K562 (cell line): ENCODE data around the gene TNFSF18. TPM values are rescaled to one million over a fixed set of nuclear protein-coding genes. Genes with fewer than 3 reads are reported as not detected.

ENCODE experiments used
- ATAC-seq: fragments of 200-7000 bp; cut with Tn5 transposase; 3 replicates; pipeline ENCODE4 v1.9.1; 2020; ENCODE audit warnings: moderate library complexity
- BruUV-seq: library from RNA; stranded (reverse); fragments of 400-500 nt; replicated peaks from 2 replicates; lab custom pipeline; 2021; lab: Mats Ljungman, UMichigan
- CTCF ChIA-PET: fragments of 300-600 bp; formaldehyde crosslinking; extraction: SDS; loops from one replicate; lab custom pipeline; 2021; ENCODE audit warnings: low intra/inter-chr PET ratio; lab: Yijun Ruan, JAX
- POLR2A ChIA-PET: fragments of 300-600, 350-650 bp; sonication (Branson Sonifier 250); formaldehyde crosslinking; extraction: SDS; loops from one replicate; lab custom pipeline; 2021; ENCODE audit warnings: antibody characterized with exemption, inconsistent platforms; lab: Yijun Ruan, JAX
- DNase-seq, 4 experiments: peaks; one replicate each; pipeline versions ENCODE4 v3.0.0 to v3.0.0-alpha.2; 2011 to 2018; ENCODE audit warnings: low spot score in 3 of 4, mixed read lengths in 3 of 4; ENCODE audit errors: extremely low read depth in 1 of 4
- FAIRE-seq: peaks from 2 replicates; lab custom pipeline; 2011; peaks lifted over from hg19 to GRCh38; lab: Jason Lieb, UNC
- H2AFZ ChIP-seq: 2 replicates; pipeline ENCODE4 v1.6.0; 2011; ENCODE audit warnings: low read depth, low read length, control low read depth, inconsistent platforms
- H3K27ac ChIP-seq: fragments of 200-600 bp; 3 replicates; pipeline ENCODE4 v1.8.0; 2011; ENCODE audit warnings: low read depth, mild to moderate bottlenecking, control low read depth, inconsistent platforms, low read length, moderate library complexity, mixed read lengths; ENCODE audit errors: extremely low read depth
- H3K27me3 ChIP-seq, 2 experiments: fragments of 300-600 bp in 1 of 2; 2 replicates in 1 of 2; 3 replicates in 1 of 2; pipeline versions ENCODE4 v1.6.0 to v1.8.0; 2011; ENCODE audit warnings: inconsistent platforms in 2 of 2, low read length in 2 of 2, mild to moderate bottlenecking in 1 of 2, mixed read lengths in 1 of 2, moderate library complexity in 1 of 2; ENCODE audit not compliant: control insufficient read depth in 2 of 2, insufficient read depth in 2 of 2
- H3K36me3 ChIP-seq: fragments of 300-600 bp; 3 replicates; pipeline ENCODE4 v1.8.0; 2011; ENCODE audit warnings: mild to moderate bottlenecking, low read length, inconsistent platforms; ENCODE audit not compliant: control insufficient read depth, insufficient read depth
- H3K4me1 ChIP-seq, 2 experiments: fragments of 200-600 bp in 1 of 2; replicated peaks in 1 of 2; 2 replicates in 1 of 2; 3 replicates in 1 of 2; pipeline versions ENCODE4 v1.5.1 to v1.8.0; 2011; ENCODE audit warnings: inconsistent platforms in 2 of 2, low read length in 2 of 2, mild to moderate bottlenecking in 1 of 2, mixed read lengths in 1 of 2, moderate library complexity in 1 of 2; ENCODE audit not compliant: control insufficient read depth in 2 of 2, insufficient read depth in 2 of 2
- H3K4me2 ChIP-seq: 2 replicates; pipeline ENCODE4 v1.6.1; 2011; ENCODE audit warnings: low read length, control low read depth, inconsistent platforms, mixed read lengths; ENCODE audit not compliant: insufficient read depth
- H3K4me3 ChIP-seq: fragments of 200-600 bp; sonication (generic), shearing (Covaris generic); 2 replicates; pipeline ENCODE4 v1.5.1; 2016; ENCODE audit warnings: control low read depth, inconsistent platforms
- H3K79me2 ChIP-seq: fragments of 200-600 bp; 3 replicates; pipeline ENCODE4 v1.8.0; 2011; ENCODE audit warnings: low read length, inconsistent platforms; ENCODE audit not compliant: control insufficient read depth, insufficient read depth
- H3K9ac ChIP-seq, 2 experiments: 2 replicates each; pipeline versions ENCODE4 v1.6.0 to v1.6.1; 2011; ENCODE audit warnings: low read depth in 2 of 2, low read length in 2 of 2, control low read depth in 1 of 2, inconsistent platforms in 1 of 2, mild to moderate bottlenecking in 1 of 2, mixed read lengths in 1 of 2; ENCODE audit not compliant: insufficient read depth in 1 of 2
- H3K9me1 ChIP-seq: one replicate; pipeline ENCODE4 v1.6.0; 2011; ENCODE audit warnings: inconsistent platforms, mild to moderate bottlenecking, low read length, moderate library complexity; ENCODE audit not compliant: control insufficient read depth, insufficient read depth
- H3K9me3 ChIP-seq: replicated peaks from 2 replicates; pipeline ENCODE4 v1.5.1; 2011; ENCODE audit warnings: low read depth, low read length, inconsistent platforms; ENCODE audit not compliant: control insufficient read depth, insufficient read depth
- H4K20me1 ChIP-seq: replicated peaks from 2 replicates; pipeline ENCODE4 v1.6.1; 2011; ENCODE audit warnings: low read length, inconsistent platforms, mixed read lengths; ENCODE audit not compliant: control insufficient read depth, insufficient read depth
- ARID2 ChIP-seq: fragments of 450-650 bp; IDR thresholded peaks from 2 replicates; pipeline ENCODE4 v1.6.1; 2017; ENCODE audit warnings: antibody characterized with exemption, mild to moderate bottlenecking
- E2F8 ChIP-seq: fragments of 450-650 bp; IDR thresholded peaks from 2 replicates; pipeline ENCODE4 v1.7.1; 2018; ENCODE audit warnings: mild to moderate bottlenecking, low read depth; ENCODE audit not compliant: partially characterized antibody
- GABPA ChIP-seq: fragments of 200-800 bp; sonication (Bioruptor generic); conservative IDR thresholded peaks from 2 replicates; pipeline ENCODE4 v1.6.1; 2016; ENCODE audit warnings: low read depth, missing genetic modification characterization, missing compliant biosample characterization
- HDAC8 ChIP-seq: fragments of 450-650 bp; IDR thresholded peaks from 2 replicates; pipeline ENCODE4 v1.6.1; 2016; ENCODE audit warnings: mild to moderate bottlenecking, missing genetic modification characterization, moderate library complexity, missing compliant biosample characterization
- KAT8 ChIP-seq: fragments of 450-650 bp; IDR thresholded peaks from 2 replicates; pipeline ENCODE4 v1.6.1; 2016; ENCODE audit warnings: low read depth, mild to moderate bottlenecking
- LARP7 ChIP-seq: fragments of 450-650 bp; IDR thresholded peaks from 2 replicates; pipeline ENCODE4 v1.6.1; 2016
- MED1 ChIP-seq: sonication (generic); formaldehyde crosslinking; IDR thresholded peaks from 2 replicates; pipeline ENCODE4 v1.8.1; 2023; ENCODE audit warnings: missing genetic modification reagents, borderline replicate concordance
- MLLT1 ChIP-seq, 2 experiments: fragments of 450-650 bp; IDR thresholded peaks; 2 replicates each; pipeline ENCODE4 v1.6.1; 2016
- NFE2L1 ChIP-seq: fragments of 450-650 bp; IDR thresholded peaks from 2 replicates; pipeline ENCODE4 v1.6.1; 2016; ENCODE audit warnings: missing genetic modification characterization, low read depth, mild to moderate bottlenecking, missing compliant biosample characterization, moderate library complexity, borderline replicate concordance
- NONO ChIP-seq, 2 experiments: fragments of 200-400 bp in 1 of 2; fragments of 450-650 bp in 1 of 2; formaldehyde crosslinking in 1 of 2; IDR thresholded peaks; 2 replicates each; pipeline ENCODE4 v1.6.1; 2017; ENCODE audit warnings: low read depth in 2 of 2, mild to moderate bottlenecking in 2 of 2, moderate library complexity in 2 of 2, low read length in 1 of 2
- NR0B1 ChIP-seq: fragments of 450-650 bp; IDR thresholded peaks from one replicate; pipeline ENCODE4 v1.6.1; 2018; ENCODE audit warnings: mild to moderate bottlenecking, moderate library complexity; ENCODE audit not compliant: partially characterized antibody
- RFX7 ChIP-seq: fragments of 250-450 bp; sonication (Bioruptor Pico); IDR thresholded peaks from 2 replicates; pipeline ENCODE4 v1.5.1; 2021; ENCODE audit warnings: mild to moderate bottlenecking
- RNF219 ChIP-seq: fragments of 250-450 bp; sonication (Bioruptor Pico); IDR thresholded peaks from 2 replicates; pipeline ENCODE4 v1.5.0; 2022; ENCODE audit warnings: mild to moderate bottlenecking
- ZBED1 ChIP-seq: IDR thresholded peaks from 2 replicates; pipeline ENCODE4 v1.6.1; 2014
- WGBS: fragments of 100-300 bp; shearing (Covaris generic); methylation state at CpG from one replicate; pipeline ENCODE4 v1.1.6; 2016; ENCODE audit warnings: low coverage, mixed read lengths; ENCODE audit not compliant: insufficient coverage; ENCODE audit errors: missing lambda C conversion rate; 5-methylcytosine and 5-hydroxymethylcytosine counted together
- in situ Hi-C: fragments of 300-500 bp; cut with MboI; formaldehyde crosslinking; loops from 4 replicates; pipeline ENCODE4 v1.15.0; 2018; ENCODE audit warnings: inconsistent platforms, mixed read lengths
- intact Hi-C: fragments of 100-400 bp; cut with micrococcal nuclease; formaldehyde crosslinking; loops from 2 replicates; pipeline ENCODE4 v1.14.2; 2022
- polyA plus RNA-seq, 8 experiments: library from polyadenylated mRNA; depleted of rRNA in 4 of 8; stranded (reverse) in 5 of 8; unstranded in 3 of 8; fragments of >200 nt; fragmentation: Nextera tagmentation in 2 of 8; fragmentation: Illumina TruSeq in 1 of 8; extraction: Ambion mirVana in 2 of 8; extraction: Trizol in 1 of 8; gene quantifications; 2 replicates each; pipeline versions ENCODE4 v1.2.1 to v1.2.3, GENCODE V29; 2011 to 2014; ENCODE audit warnings: inconsistent platforms in 1 of 8, missing spikeins in 1 of 8
- total RNA-seq, 7 experiments: library from RNA; depleted of rRNA in 6 of 7; stranded (reverse); fragments of >200 nt in 6 of 7; fragmentation: Illumina TruSeq in 2 of 7; extraction: Trizol in 2 of 7; gene quantifications; 2 replicates each; pipeline versions ENCODE4 v1.2.1 to v1.2.3, GENCODE V29; 2011 to 2021; ENCODE audit warnings: low replicate concordance in 1 of 7

Gene TNFSF18
- total and polyA plus RNA-seq, 9 of the 15 experiments (the other 6 are each of a cell fraction or from before 2014, with no cell fraction given), result not detected

GRCh38 chr1:173048621-173049321, 2.0 kb downstream of the TNFSF18 start:
- Histone ChIP-seq H3K9ac (no peak overlapping the region), H3K27ac (no peak overlapping the region), H3K4me1 (no peaks in the 10 kb centered on the region), H3K9me3 (no peaks in the 10 kb centered on the region), H3K9me1 (no peaks in the 10 kb centered on the region), H3K4me3 (no peak overlapping the region), H3K79me2 (no peaks in the 10 kb centered on the region), H3K4me2 (no peak overlapping the region), H4K20me1 (no peaks in the 10 kb centered on the region), H3K36me3 (no peaks in the 10 kb centered on the region), H3K27me3 (no peaks in the 10 kb centered on the region), H2AFZ (no peak overlapping the region)
- ATAC-seq, result no peak
- no TSS peak for BruUV-seq
- CTCF ChIA-PET, result no interaction called here
- DNase-seq, result no peak
- POLR2A ChIA-PET, result interaction anchor here (0.6 to 1.2 kb wide), 2 partner anchors 9 to 10 kb away, joined by 3 to 4 read pairs; no protein-coding TSS in a partner anchor
- in situ Hi-C loops, result no loop called here
- 0% methylated on average over 1 of the region's 1 CpG for WGBS
- intact Hi-C loops, result no loop called here
- no peak for FAIRE-seq
- no peak for TF ChIP-seq NR0B1
- no peak for TF ChIP-seq E2F8
- TF ChIP-seq GABPA, result no peak
- TF ChIP-seq RNF219 (CRISPR knock-in tag), result no peak
- TF ChIP-seq ZBED1, result no peak
- TF ChIP-seq ARID2, result no peak
- TF ChIP-seq NONO (IDR thresholded peaks at IDR 0.05; ENCODE audit: low read depth in 2 of 2, low read length in 1 of 2), result no peak
- no peak for TF ChIP-seq KAT8
- no peak for TF ChIP-seq LARP7
- TF ChIP-seq MED1, result no peak
- TF ChIP-seq NFE2L1 (tag), result no peak
- no peak for TF ChIP-seq RFX7 (CRISPR knock-in tag)
- TF ChIP-seq MLLT1 (IDR thresholded peaks at IDR 0.05), result no peak
- TF ChIP-seq HDAC8 (tag), result no peak
